Measurements from ENCODE around the gene SPNS2.

The SPNS2 gene

GRCh38 chr17:4498461-4499397 lies at the start of gene SPNS2:
TSS of gene SPNS2 (plus strand) at chr17:4498881. CDS start at chr17:4499048, 167 bp downstream.
- no peak for TF ChIP-seq CTCF (conservative IDR thresholded peaks at IDR 0.05; ENCODE audit: low read depth, low read length)
- no peak for DNase-seq (ENCODE audit: low read depth)
- peak within 1 kb of the TSS; percentile 91 for H3K4me3 ChIP-seq (ENCODE audit: low read length)

GRCh38 chr17:4449736-4450135 lies 48.9 kb upstream of the SPNS2 start:
- no peak for TF ChIP-seq CTCF (conservative IDR thresholded peaks at IDR 0.05; ENCODE audit: low read depth, low read length)
- H3K4me3 ChIP-seq (ENCODE audit: low read length), result no peak overlapping the region
- DNase-seq (ENCODE audit: low read depth), result no peak

- DNase-seq (ENCODE audit: low read depth), result no peak
- no peak for TF ChIP-seq CTCF (conservative IDR thresholded peaks at IDR 0.05; ENCODE audit: low read depth, low read length)
- no peak overlapping the region for H3K4me3 ChIP-seq (ENCODE audit: low read length)
These were observed 47.9 kb upstream of the SPNS2 start for GRCh38 chr17:4450710-4451316.

GRCh38 chr17:4453812-4454591 lies 44.7 kb upstream of the SPNS2 start:
- no peak for TF ChIP-seq CTCF (conservative IDR thresholded peaks at IDR 0.05; ENCODE audit: low read depth, low read length)
- H3K4me3 ChIP-seq (ENCODE audit: low read length), result no peak overlapping the region
- DNase-seq (ENCODE audit: low read depth), result no peak

- H3K4me3 ChIP-seq (ENCODE audit: low read length), result no peak overlapping the region
- no peak for DNase-seq (ENCODE audit: low read depth)
- TF ChIP-seq CTCF (conservative IDR thresholded peaks at IDR 0.05; ENCODE audit: low read depth, low read length), result no peak
These were observed 38.0 kb upstream of the SPNS2 start for GRCh38 chr17:4460661-4461060.

- no peak overlapping the region for H3K4me3 ChIP-seq (ENCODE audit: low read length)
- no peak for DNase-seq (ENCODE audit: low read depth)
- TF ChIP-seq CTCF (conservative IDR thresholded peaks at IDR 0.05; ENCODE audit: low read depth, low read length), result no peak
These were observed 34.7 kb upstream of the SPNS2 start for GRCh38 chr17:4463818-4464476.
